Bronchial epithelial cell (primary cell): Measurements from ENCODE around the gene ETNK2. TPM values are rescaled to one million over a fixed set of nuclear protein-coding genes. Genes with fewer than 3 reads are reported as not detected.

Source experiments
- DNase-seq: peaks from one replicate; pipeline ENCODE4 v3.0.0-alpha.2; 2010; ENCODE audit warnings: low read depth
- FAIRE-seq: peaks from 2 replicates; lab custom pipeline; 2011; peaks lifted over from hg19 to GRCh38; lab: Jason Lieb, UNC
- H3K27me3 ChIP-seq: 2 replicates; pipeline ENCODE4 v1.5.1; 2011; ENCODE audit warnings: low read length; ENCODE audit not compliant: control insufficient read depth, insufficient read depth
- H3K36me3 ChIP-seq: 2 replicates; pipeline ENCODE4 v1.5.1; 2011; ENCODE audit warnings: low read length; ENCODE audit not compliant: control insufficient read depth, insufficient read depth
- H3K4me3 ChIP-seq: 2 replicates; pipeline ENCODE4 v1.5.1; 2011; ENCODE audit warnings: mild to moderate bottlenecking, low read depth, low read length, control low read depth
- CTCF ChIP-seq: IDR thresholded peaks from 2 replicates; pipeline ENCODE4 v1.5.1; 2011; ENCODE audit warnings: mild to moderate bottlenecking, moderate library complexity, low read length, control low read depth, inconsistent platforms; ENCODE audit not compliant: insufficient read depth, severe bottlenecking
- total RNA-seq: library from RNA; depleted of rRNA; stranded (reverse); fragments of >200 nt; gene quantifications from 2 replicates; pipeline ENCODE4 v1.2.1, GENCODE V29; 2014

Gene ETNK2
- total RNA-seq, 1 donor from 2014 or later: 58.7 TPM

DNA sequence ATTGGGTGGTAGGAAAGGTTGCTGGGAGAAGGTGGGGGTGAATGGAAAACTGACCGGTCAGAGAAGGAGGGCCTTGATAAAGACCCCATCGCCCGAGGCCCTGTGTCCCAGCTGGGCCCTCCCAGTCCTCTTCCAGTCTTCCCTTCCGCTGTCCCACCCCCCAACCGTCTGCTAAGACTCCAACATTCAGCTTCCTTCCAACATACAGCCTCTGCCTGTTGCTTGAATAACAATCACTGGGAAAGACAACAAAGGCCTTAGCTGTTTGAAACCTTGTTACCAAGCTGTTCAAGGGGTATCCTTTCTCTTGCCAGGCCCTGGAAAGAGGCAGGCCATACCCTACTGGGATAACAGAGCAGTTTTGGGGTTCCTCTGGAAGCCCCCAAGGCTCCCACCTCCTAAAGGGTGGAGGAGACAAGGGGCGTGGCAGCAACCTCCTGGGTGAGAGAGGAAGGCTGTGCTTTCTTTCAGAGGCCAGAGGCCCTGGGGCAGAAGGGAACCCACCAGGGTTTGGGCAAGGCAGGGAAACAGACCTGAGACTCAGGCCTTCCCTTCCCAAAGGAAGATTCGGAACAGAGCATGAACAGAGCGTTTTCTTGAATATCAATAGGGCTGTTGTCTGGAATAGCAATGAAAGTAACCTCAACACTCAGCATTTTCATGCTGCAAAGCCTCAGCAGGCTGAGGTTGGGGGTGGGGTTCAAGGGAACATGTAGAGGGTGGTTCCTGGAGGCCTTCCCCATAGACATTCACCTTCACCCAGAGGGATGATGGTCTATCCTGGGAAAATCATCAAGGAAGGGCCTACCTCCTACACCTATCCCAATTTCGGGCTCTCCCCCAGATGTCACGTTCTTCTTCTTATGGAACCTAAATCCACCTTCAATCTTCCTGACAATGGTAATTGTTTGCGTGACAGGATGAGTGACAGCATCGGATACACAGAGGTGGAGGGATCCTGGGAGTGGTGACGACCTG is 4.1 kb downstream of the ETNK2 start:
- no peak for TF ChIP-seq CTCF
- Histone ChIP-seq H3K27me3 (no peaks in the 10 kb centered on the region), H3K4me3 (no peak overlapping the region), H3K36me3 (peaks cover 5% of the 10 kb centered on the region)
- DNase-seq (no peak), FAIRE-seq (peak; percentile 92)

GRCh38 chr1:204146965-204147364 is 4.9 kb downstream of the ETNK2 start:
- H3K27me3 ChIP-seq: no peaks in the 10 kb centered on the region

DNA sequence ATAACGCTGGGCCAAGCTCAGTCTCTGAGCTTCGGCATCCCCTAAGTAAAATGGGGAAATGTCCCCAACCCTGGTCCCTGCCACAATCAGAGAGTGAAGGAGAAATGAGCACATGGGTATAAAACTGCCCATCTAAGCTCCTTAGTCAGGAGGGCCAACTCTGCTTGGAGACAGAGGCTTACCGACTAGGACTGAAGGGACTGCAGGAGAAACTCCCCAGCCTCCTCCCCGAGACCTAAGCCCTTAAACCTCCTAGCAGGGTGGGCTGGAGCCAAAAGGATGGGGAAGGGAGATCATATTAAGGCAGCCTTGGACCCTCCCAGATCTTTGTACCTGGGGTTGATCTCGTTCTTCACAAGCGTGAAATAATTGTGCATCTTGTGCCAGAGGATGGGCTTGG is 5.5 kb downstream of the ETNK2 start:
- DNase-seq: no peak
- no peak for FAIRE-seq
- Histone ChIP-seq H3K36me3 (peaks cover 6% of the 10 kb centered on the region), H3K27me3 (no peaks in the 10 kb centered on the region), H3K4me3 (no peak overlapping the region)
- TF ChIP-seq CTCF: no peak

More at GRCh38 chr1:204146965-204147364, 4.9 kb downstream of the ETNK2 start:
- no peak for TF ChIP-seq CTCF
- no peak overlapping the region for H3K4me3 ChIP-seq
- peaks cover 6% of the 10 kb centered on the region for H3K36me3 ChIP-seq
- DNase-seq (no peak), FAIRE-seq (no peak)

GRCh38 chr1:204145033-204145504 is 6.8 kb downstream of the ETNK2 start:
- Histone ChIP-seq H3K4me3 (no peak overlapping the region), H3K36me3 (peaks cover 8% of the 10 kb centered on the region), H3K27me3 (no peaks in the 10 kb centered on the region)
- FAIRE-seq: no peak
- no peak for TF ChIP-seq CTCF
- peak; percentile 41 for DNase-seq

- H3K4me3 ChIP-seq: no peak overlapping the region
Observed at GRCh38 chr1:204143276-204144041, 8.4 kb downstream of the ETNK2 start.

More at GRCh38 chr1:204143276-204144041, 8.4 kb downstream of the ETNK2 start:
- TF ChIP-seq CTCF: no peak
- Histone ChIP-seq H3K36me3 (peaks cover 10% of the 10 kb centered on the region), H3K27me3 (no peaks in the 10 kb centered on the region)
- DNase-seq: no peak
- FAIRE-seq: no peak
